ENCODE measurements around the gene GBF1.

DNA sequence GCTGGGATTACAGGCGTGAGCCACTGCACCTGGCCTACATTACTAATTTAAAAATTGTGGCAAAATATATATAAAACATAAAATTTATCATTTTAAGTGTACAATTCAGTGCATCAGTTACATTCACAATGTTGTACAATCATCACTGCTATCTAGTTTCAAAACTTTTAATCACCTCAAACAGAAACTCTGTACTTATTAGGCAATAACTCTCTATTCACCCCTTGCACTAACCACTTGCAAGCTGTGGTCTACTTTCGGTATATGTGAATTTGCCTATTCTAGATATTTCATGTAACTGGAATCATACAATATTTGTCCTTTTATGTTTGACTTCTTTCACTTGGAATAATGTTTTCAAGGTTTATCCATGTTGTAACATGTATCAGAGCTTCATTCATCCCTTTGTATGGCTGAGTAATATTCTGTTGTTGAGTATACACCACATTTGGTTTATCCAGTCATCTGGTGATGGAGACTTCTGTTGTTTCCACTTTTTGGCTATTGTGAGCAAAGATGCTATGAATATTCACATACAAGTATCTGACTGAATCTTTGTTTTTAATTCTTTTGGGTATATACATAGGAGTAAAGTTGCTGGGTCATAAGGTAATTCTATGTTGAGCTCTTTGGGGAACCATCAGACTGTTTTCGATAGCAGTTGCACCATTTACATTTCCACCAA lies 33.6 kb upstream of the GBF1 start:
- TF ChIP-seq, protein P1, sequence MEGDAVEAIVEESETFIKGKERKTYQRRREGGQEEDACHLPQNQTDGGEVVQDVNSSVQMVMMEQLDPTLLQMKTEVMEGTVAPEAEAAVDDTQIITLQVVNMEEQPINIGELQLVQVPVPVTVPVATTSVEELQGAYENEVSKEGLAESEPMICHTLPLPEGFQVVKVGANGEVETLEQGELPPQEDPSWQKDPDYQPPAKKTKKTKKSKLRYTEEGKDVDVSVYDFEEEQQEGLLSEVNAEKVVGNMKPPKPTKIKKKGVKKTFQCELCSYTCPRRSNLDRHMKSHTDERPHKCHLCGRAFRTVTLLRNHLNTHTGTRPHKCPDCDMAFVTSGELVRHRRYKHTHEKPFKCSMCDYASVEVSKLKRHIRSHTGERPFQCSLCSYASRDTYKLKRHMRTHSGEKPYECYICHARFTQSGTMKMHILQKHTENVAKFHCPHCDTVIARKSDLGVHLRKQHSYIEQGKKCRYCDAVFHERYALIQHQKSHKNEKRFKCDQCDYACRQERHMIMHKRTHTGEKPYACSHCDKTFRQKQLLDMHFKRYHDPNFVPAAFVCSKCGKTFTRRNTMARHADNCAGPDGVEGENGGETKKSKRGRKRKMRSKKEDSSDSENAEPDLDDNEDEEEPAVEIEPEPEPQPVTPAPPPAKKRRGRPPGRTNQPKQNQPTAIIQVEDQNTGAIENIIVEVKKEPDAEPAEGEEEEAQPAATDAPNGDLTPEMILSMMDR (IDR thresholded peaks at IDR 0.05; ENCODE audit: poor library complexity, severe bottlenecking) = no peak
- TF ChIP-seq EZH2 (IDR thresholded peaks at IDR 0.05; ENCODE audit: borderline replicate concordance, insufficient read depth, low read length, poor library complexity, severe bottlenecking) = no peak

All from neural cell (in vitro differentiated cells).